OCI-LY1 (cell line): ENCODE results near the gene ADD1.

Experiments
- H2AFZ ChIP-seq: fragments of 200-600 bp; sonication (generic), shearing (Covaris generic); 2 replicates; pipeline ENCODE4 v1.6.0; 2014; ENCODE audit warnings: antibody characterized with exemption, mild to moderate bottlenecking, low read length
- H3F3A ChIP-seq: fragments of 200-600 bp; sonication (generic), shearing (Covaris generic); 2 replicates; pipeline ENCODE4 v1.6.0; 2014; ENCODE audit warnings: mild to moderate bottlenecking, antibody characterized with exemption, low read length, moderate library complexity; ENCODE audit not compliant: insufficient read depth
- H3K27ac ChIP-seq: fragments of 200-600 bp; sonication (generic); 2 replicates; pipeline ENCODE4 v1.5.1; 2014; ENCODE audit warnings: low read length, mixed run types, mild to moderate bottlenecking, low read depth; ENCODE audit not compliant: poor library complexity, severe bottlenecking
- H3K27me3 ChIP-seq: fragments of 200-600 bp; sonication (generic); 2 replicates; pipeline ENCODE4 v1.6.0; 2014; ENCODE audit warnings: antibody characterized with exemption, mild to moderate bottlenecking, low read length, moderate library complexity; ENCODE audit not compliant: insufficient read depth
- H3K36me3 ChIP-seq: fragments of 200-600 bp; sonication (generic); 2 replicates; pipeline ENCODE4 v1.6.1; 2014; ENCODE audit warnings: mild to moderate bottlenecking, antibody characterized with exemption, low read length, moderate library complexity, mixed read lengths; ENCODE audit not compliant: insufficient read depth
- H3K4me1 ChIP-seq: fragments of 200-600 bp; sonication (generic); 2 replicates; pipeline ENCODE4 v1.5.1; 2014; ENCODE audit warnings: mild to moderate bottlenecking, low read length, moderate library complexity; ENCODE audit not compliant: insufficient read depth, severe bottlenecking
- H3K4me2 ChIP-seq: fragments of 200-600 bp; sonication (generic), shearing (Covaris generic); 2 replicates; pipeline ENCODE4 v1.6.1; 2014; ENCODE audit warnings: low read length
- H3K4me3 ChIP-seq: fragments of 200-600 bp; sonication (generic); 2 replicates; pipeline ENCODE4 v1.5.1; 2014; ENCODE audit warnings: low read length, low read depth, mild to moderate bottlenecking, mixed read lengths; ENCODE audit not compliant: poor library complexity, severe bottlenecking
- H3K79me2 ChIP-seq: fragments of 200-600 bp; shearing (Covaris generic); 2 replicates; pipeline ENCODE4 v1.6.1; 2016; ENCODE audit warnings: mixed run types, low read length, mixed read lengths; ENCODE audit not compliant: insufficient read depth
- H3K9ac ChIP-seq: fragments of 200-600 bp; sonication (generic), shearing (Covaris generic); 2 replicates; pipeline ENCODE4 v1.6.1; 2014; ENCODE audit warnings: mild to moderate bottlenecking, low read length, mixed read lengths
- H3K9me2 ChIP-seq: fragments of 200-600 bp; sonication (generic), shearing (Covaris generic); 2 replicates; pipeline ENCODE4 v1.6.1; 2014; ENCODE audit warnings: low read depth, mild to moderate bottlenecking, low read length, mixed read lengths
- H3K9me3 ChIP-seq: fragments of 200-600 bp; shearing (Covaris generic); 2 replicates; pipeline ENCODE4 v1.6.1; 2014; ENCODE audit warnings: low read length, mixed read lengths
- H4K20me1 ChIP-seq: fragments of 200-600 bp; sonication (generic), shearing (Covaris generic); 2 replicates; pipeline ENCODE4 v1.6.0; 2016; ENCODE audit warnings: mild to moderate bottlenecking, low read length; ENCODE audit not compliant: insufficient read depth
- CTCF ChIP-seq: fragments of 200-600 bp; sonication (generic), shearing (Covaris generic); IDR thresholded peaks from 2 replicates; pipeline ENCODE4 v1.5.1; 2017; ENCODE audit warnings: mild to moderate bottlenecking, antibody characterized with exemption, low read length, moderate library complexity, mixed read lengths
- EZH2 ChIP-seq: fragments of 200-600 bp; sonication (generic), shearing (Covaris generic); IDR thresholded peaks from 2 replicates; pipeline ENCODE4 v1.8.0; 2017; ENCODE audit warnings: borderline replicate concordance, mixed run types, mild to moderate bottlenecking, antibody characterized with exemption, low read length, moderate library complexity, mixed read lengths

The ADD1 gene

GRCh38 chr4:2867758-2868491, 24.3 kb downstream of the ADD1 start:
- Histone ChIP-seq H3K27ac (no peak overlapping the region), H4K20me1 (no peaks in the 10 kb centered on the region), H3K9me3 (no peaks in the 10 kb centered on the region), H3K36me3 (no peaks in the 10 kb centered on the region), H3K9ac (no peak overlapping the region), H3K4me3 (no peak overlapping the region), H3K79me2 (no peaks in the 10 kb centered on the region), H2AFZ (no peak overlapping the region), H3K27me3 (no peaks in the 10 kb centered on the region), H3K4me2 (no peak overlapping the region), H3K9me2 (no peaks in the 10 kb centered on the region), H3K4me1 (no peaks in the 10 kb centered on the region), H3F3A (no peaks in the 10 kb centered on the region)
- no peak for TF ChIP-seq CTCF
- TF ChIP-seq EZH2, result no peak

GRCh38 chr4:2868877-2869487, 25.3 kb downstream of the ADD1 start:
- H3K9me3 ChIP-seq, result no peaks in the 10 kb centered on the region
- no peaks in the 10 kb centered on the region for H3K27me3 ChIP-seq
- TF ChIP-seq CTCF (no peak), EZH2 (no peak)
- H3K79me2 ChIP-seq, result no peaks in the 10 kb centered on the region
- no peaks in the 10 kb centered on the region for H3K4me1 ChIP-seq
- no peak overlapping the region for H3K9ac ChIP-seq
- H3K36me3 ChIP-seq, result no peaks in the 10 kb centered on the region
- no peaks in the 10 kb centered on the region for H4K20me1 ChIP-seq
- no peak overlapping the region for H3K27ac ChIP-seq
- H3F3A ChIP-seq, result no peaks in the 10 kb centered on the region
- H3K4me3 ChIP-seq, result no peak overlapping the region
- no peaks in the 10 kb centered on the region for H3K9me2 ChIP-seq
- H2AFZ ChIP-seq, result no peak overlapping the region
- H3K4me2 ChIP-seq, result no peak overlapping the region

- H2AFZ ChIP-seq, result no peak overlapping the region
- no peaks in the 10 kb centered on the region for H3K27me3 ChIP-seq
- no peak for TF ChIP-seq CTCF
- no peak for TF ChIP-seq EZH2
- H3K4me2 ChIP-seq, result no peak overlapping the region
- no peak overlapping the region for H3K27ac ChIP-seq
- H3K9ac ChIP-seq, result no peak overlapping the region
- H3K4me1 ChIP-seq, result no peaks in the 10 kb centered on the region
- no peaks in the 10 kb centered on the region for H3K79me2 ChIP-seq
- no peaks in the 10 kb centered on the region for H3K9me2 ChIP-seq
- H3K9me3 ChIP-seq, result no peaks in the 10 kb centered on the region
- no peaks in the 10 kb centered on the region for H3K36me3 ChIP-seq
- no peaks in the 10 kb centered on the region for H3F3A ChIP-seq
- H4K20me1 ChIP-seq, result no peaks in the 10 kb centered on the region
- no peak overlapping the region for H3K4me3 ChIP-seq
Observed at GRCh38 chr4:2869659-2870058, 26.0 kb downstream of the ADD1 start.
